ENCODE results near the gene AMBRA1. TPM values are rescaled to one million over a fixed set of nuclear protein-coding genes. Genes with fewer than 3 reads are reported as not detected.

The AMBRA1 gene
- total RNA-seq, 1 donor from 2014 or later: 29.4 TPM

DNA sequence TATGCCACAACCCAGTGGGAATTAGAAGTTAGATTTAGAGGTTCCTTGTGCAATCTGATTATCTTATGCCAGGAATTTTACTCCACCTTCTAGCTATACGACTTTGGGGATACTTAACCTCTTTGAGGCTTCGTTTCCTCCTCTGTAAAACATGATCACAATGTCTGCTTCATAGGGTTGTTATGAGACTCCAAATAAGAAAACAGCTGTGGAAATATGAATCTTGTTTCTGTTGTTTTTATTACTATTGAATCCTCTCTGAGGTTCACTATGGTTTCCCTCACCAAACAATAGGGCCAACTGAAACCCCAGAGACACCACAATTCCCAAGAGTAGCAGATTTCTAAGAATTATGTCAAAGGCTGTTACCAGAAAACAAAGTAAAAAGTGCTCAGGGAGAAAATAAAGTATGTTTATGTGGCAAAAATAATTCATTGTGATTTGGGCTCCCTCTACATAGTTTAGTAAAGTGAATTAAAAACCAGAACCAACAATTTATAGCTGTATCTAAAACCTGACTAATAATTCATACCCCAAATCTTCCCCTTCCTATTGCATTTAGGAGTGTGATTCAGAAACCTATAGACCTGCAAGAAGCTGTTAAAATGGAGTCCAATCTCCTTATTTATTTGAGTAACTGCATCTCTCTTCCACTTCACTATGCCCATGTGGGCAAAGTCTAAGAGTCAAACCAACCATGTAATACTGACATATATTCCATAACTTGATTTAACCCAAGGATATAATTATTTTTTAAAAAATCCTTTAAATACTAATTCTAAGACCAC lies 38.4 kb downstream of the AMBRA1 start:
- H3K4me1 ChIP-seq (ENCODE audit: insufficient read depth, low read length): peaks cover 27% of the 10 kb centered on the region
- H4K20me1 ChIP-seq (ENCODE audit: insufficient read depth, low read length): peaks cover 56% of the 10 kb centered on the region
- FAIRE-seq (no peak), DNase-seq (ENCODE audit: low read depth) (peak; percentile 23)
- no peak overlapping the region for H3K4me3 Mint-ChIP-seq (ENCODE audit: unreplicated experiment)
- H3K27ac Mint-ChIP-seq (ENCODE audit: unreplicated experiment): no peak overlapping the region
- TF ChIP-seq, protein P1, sequence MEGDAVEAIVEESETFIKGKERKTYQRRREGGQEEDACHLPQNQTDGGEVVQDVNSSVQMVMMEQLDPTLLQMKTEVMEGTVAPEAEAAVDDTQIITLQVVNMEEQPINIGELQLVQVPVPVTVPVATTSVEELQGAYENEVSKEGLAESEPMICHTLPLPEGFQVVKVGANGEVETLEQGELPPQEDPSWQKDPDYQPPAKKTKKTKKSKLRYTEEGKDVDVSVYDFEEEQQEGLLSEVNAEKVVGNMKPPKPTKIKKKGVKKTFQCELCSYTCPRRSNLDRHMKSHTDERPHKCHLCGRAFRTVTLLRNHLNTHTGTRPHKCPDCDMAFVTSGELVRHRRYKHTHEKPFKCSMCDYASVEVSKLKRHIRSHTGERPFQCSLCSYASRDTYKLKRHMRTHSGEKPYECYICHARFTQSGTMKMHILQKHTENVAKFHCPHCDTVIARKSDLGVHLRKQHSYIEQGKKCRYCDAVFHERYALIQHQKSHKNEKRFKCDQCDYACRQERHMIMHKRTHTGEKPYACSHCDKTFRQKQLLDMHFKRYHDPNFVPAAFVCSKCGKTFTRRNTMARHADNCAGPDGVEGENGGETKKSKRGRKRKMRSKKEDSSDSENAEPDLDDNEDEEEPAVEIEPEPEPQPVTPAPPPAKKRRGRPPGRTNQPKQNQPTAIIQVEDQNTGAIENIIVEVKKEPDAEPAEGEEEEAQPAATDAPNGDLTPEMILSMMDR (IDR thresholded peaks at IDR 0.05; ENCODE audit: insufficient read depth, low read depth, low read length): no peak
- no peak for TF ChIP-seq EZH2 (IDR thresholded peaks at IDR 0.05; ENCODE audit: insufficient read depth, low read length)
- no peaks in the 10 kb centered on the region for H3K9me3 Mint-ChIP-seq (ENCODE audit: unreplicated experiment)
- H3K27ac ChIP-seq (ENCODE audit: low read depth, low read length): no peak overlapping the region
- peak overlapping the region; percentile 68 for H3K4me2 ChIP-seq (ENCODE audit: low read length)
- no peak overlapping the region for H2AFZ ChIP-seq (ENCODE audit: low read depth, low read length)
- no peaks in the 10 kb centered on the region for H3K27me3 Mint-ChIP-seq (ENCODE audit: low read depth, unreplicated experiment)
- H3K9me3 ChIP-seq (ENCODE audit: insufficient read depth, low read depth, low read length): no peaks in the 10 kb centered on the region
- H3K79me2 ChIP-seq (ENCODE audit: insufficient read depth, low read length): peaks cover 75% of the 10 kb centered on the region
- no peak overlapping the region for H3K4me3 ChIP-seq (ENCODE audit: insufficient read depth, low read depth, low read length)
- no peak overlapping the region for H3K9ac ChIP-seq (ENCODE audit: low read length)
- no peaks in the 10 kb centered on the region for H3K27me3 ChIP-seq (ENCODE audit: insufficient read depth, low read length)
- H3K36me3 ChIP-seq (ENCODE audit: insufficient read depth, low read length): no peaks in the 10 kb centered on the region
- H3K36me3 Mint-ChIP-seq (ENCODE audit: low read depth, unreplicated experiment): no peaks in the 10 kb centered on the region
- peaks cover 24% of the 10 kb centered on the region for H3K4me1 Mint-ChIP-seq (ENCODE audit: low read depth, unreplicated experiment)

DNA sequence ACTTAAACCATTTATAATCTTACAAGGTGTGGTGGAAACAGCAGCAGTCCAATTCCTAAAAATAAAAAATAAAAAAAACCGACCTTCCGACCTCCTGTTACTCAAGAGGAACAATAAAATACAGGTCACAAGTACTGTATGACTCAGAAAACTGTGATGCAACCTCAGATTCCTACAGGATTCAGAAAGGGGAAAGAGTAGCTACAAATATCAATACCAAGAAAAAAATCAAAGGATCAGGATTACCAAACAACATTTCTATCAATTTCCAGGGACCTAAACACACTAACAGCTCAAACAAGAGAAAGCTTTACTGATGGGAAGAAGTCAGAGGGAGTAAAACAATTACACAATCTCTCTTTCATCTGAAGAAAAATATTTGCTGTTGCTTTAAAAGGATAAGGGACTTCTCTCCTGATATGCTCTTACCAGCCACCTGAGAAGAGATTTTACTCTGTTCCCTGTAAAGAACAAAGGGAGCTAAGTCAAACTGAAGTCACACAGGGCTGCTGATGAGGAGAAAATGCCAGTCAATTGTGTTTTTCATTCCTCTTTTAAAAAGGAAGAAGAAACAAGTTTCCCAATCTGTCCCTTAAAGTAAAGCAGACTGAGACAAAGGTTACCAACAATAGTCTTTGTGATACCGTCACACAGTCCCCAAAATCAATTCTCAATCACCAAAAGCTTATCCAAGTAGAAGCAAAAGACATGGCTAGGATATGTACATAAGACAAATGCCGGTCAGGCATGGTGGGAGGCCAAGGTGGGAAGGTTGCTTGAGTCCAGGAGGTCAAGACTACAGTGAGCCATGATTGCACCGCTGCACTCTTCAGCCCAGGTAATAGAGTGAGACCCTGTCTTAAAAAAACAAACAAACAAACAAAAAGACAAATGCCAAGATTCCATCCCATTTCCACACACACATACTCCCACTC lies 39.3 kb downstream of the AMBRA1 start:
- no peaks in the 10 kb centered on the region for H3K36me3 Mint-ChIP-seq (ENCODE audit: low read depth, unreplicated experiment)
- Histone ChIP-seq H3K4me2 (ENCODE audit: low read length) (peak overlapping the region; percentile 68), H3K9ac (ENCODE audit: low read length) (peak overlapping the region; percentile 54), H3K9me3 (ENCODE audit: insufficient read depth, low read depth, low read length) (no peaks in the 10 kb centered on the region), H3K36me3 (ENCODE audit: insufficient read depth, low read length) (no peaks in the 10 kb centered on the region), H3K4me1 (ENCODE audit: insufficient read depth, low read length) (peaks cover 27% of the 10 kb centered on the region), H2AFZ (ENCODE audit: low read depth, low read length) (no peak overlapping the region), H3K27ac (ENCODE audit: low read depth, low read length) (peak overlapping the region; percentile 54), H3K27me3 (ENCODE audit: insufficient read depth, low read length) (no peaks in the 10 kb centered on the region), H3K4me3 (ENCODE audit: insufficient read depth, low read depth, low read length) (no peak overlapping the region), H4K20me1 (ENCODE audit: insufficient read depth, low read length) (peaks cover 63% of the 10 kb centered on the region), H3K79me2 (ENCODE audit: insufficient read depth, low read length) (peaks cover 76% of the 10 kb centered on the region)
- TF ChIP-seq, protein P1 (IDR thresholded peaks at IDR 0.05; ENCODE audit: insufficient read depth, low read depth, low read length): no peak
- TF ChIP-seq EZH2 (IDR thresholded peaks at IDR 0.05; ENCODE audit: insufficient read depth, low read length): no peak
- no peaks in the 10 kb centered on the region for H3K9me3 Mint-ChIP-seq (ENCODE audit: unreplicated experiment)
- no peak for FAIRE-seq
- no peaks in the 10 kb centered on the region for H3K27me3 Mint-ChIP-seq (ENCODE audit: low read depth, unreplicated experiment)
- peaks cover 17% of the 10 kb centered on the region for H3K4me1 Mint-ChIP-seq (ENCODE audit: low read depth, unreplicated experiment)
- peak; percentile 81 for DNase-seq (ENCODE audit: low read depth)
- no peak overlapping the region for H3K4me3 Mint-ChIP-seq (ENCODE audit: unreplicated experiment)
- H3K27ac Mint-ChIP-seq (ENCODE audit: unreplicated experiment): peak overlapping the region; percentile 51
